Parathyroid adenoma (tissue), 2 donors: ENCODE results near the gene CIRBP.
A peak's percentile ranks its signal among the peaks of the same experiment; 100 is the strongest.

Experiments
- H2AFZ ChIP-seq: fragments of 300-600 bp; sonication (generic); one replicate; pipeline ENCODE4 v1.7.0; 2017; ENCODE audit warnings: antibody characterized with exemption, mild to moderate bottlenecking
- H3K27ac ChIP-seq: fragments of 300-600 bp; sonication (generic); one replicate; pipeline ENCODE4 v1.7.0; 2017
- H3K27me3 ChIP-seq: fragments of 300-600 bp; sonication (generic); one replicate; pipeline ENCODE4 v1.7.0; 2017; ENCODE audit warnings: low read length; ENCODE audit not compliant: control insufficient read depth, insufficient read depth
- H3K36me3 ChIP-seq: fragments of 300-600 bp; sonication (generic); one replicate; pipeline ENCODE4 v1.7.0; 2017; ENCODE audit warnings: low read length; ENCODE audit not compliant: control insufficient read depth, insufficient read depth
- H3K4me1 ChIP-seq: fragments of 300-600 bp; sonication (generic); one replicate; pipeline ENCODE4 v1.7.0; 2017; ENCODE audit warnings: control low read depth
- H3K4me2 ChIP-seq: fragments of 300-600 bp; sonication (generic); one replicate; pipeline ENCODE4 v1.7.0; 2017; ENCODE audit warnings: low read length
- H3K4me3 ChIP-seq: fragments of 300-600 bp; sonication (generic); one replicate; pipeline ENCODE4 v1.7.0; 2017; ENCODE audit warnings: low read depth, low read length
- H3K79me2 ChIP-seq: fragments of 300-600 bp; sonication (generic); one replicate; pipeline ENCODE4 v1.7.0; 2017; ENCODE audit warnings: control low read depth
- H3K9ac ChIP-seq: fragments of 300-600 bp; sonication (generic); one replicate; pipeline ENCODE4 v1.7.0; 2017; ENCODE audit warnings: mild to moderate bottlenecking
- H3K9me3 ChIP-seq: fragments of 300-600 bp; sonication (generic); one replicate; pipeline ENCODE4 v1.7.0; 2017; ENCODE audit warnings: low read length; ENCODE audit not compliant: control insufficient read depth
- CTCF ChIP-seq: fragments of 300-600 bp; sonication (generic); IDR thresholded peaks from one replicate; pipeline ENCODE4 v1.7.0; 2017; ENCODE audit warnings: antibody characterized with exemption, mild to moderate bottlenecking
- donor health status: primary hyperparathyroidism.

CIRBP gene

GRCh38 chr19:1230783-1231489 is 38.2 kb upstream of the CIRBP start:
- no peak for TF ChIP-seq CTCF
- H3K27me3 ChIP-seq, result no peaks in the 10 kb centered on the region

GRCh38 chr19:1231729-1232637 is 37.1 kb upstream of the CIRBP start:
- no peak for TF ChIP-seq CTCF
- peak overlapping the region; percentile 36 for H3K27ac ChIP-seq
- H3K9ac ChIP-seq, result no peak overlapping the region

More at GRCh38 chr19:1230783-1231489, 38.2 kb upstream of the CIRBP start:
- H3K4me3 ChIP-seq, result no peak overlapping the region
- no peaks in the 10 kb centered on the region for H3K79me2 ChIP-seq
- H2AFZ ChIP-seq, result no peak overlapping the region
- H3K9me3 ChIP-seq, result no peaks in the 10 kb centered on the region
- H3K4me2 ChIP-seq, result no peak overlapping the region
- no peak overlapping the region for H3K9ac ChIP-seq
- H3K36me3 ChIP-seq, result no peaks in the 10 kb centered on the region
- H3K4me1 ChIP-seq, result peaks cover 15% of the 10 kb centered on the region
- H3K27ac ChIP-seq, result no peak overlapping the region

GRCh38 chr19:1232652-1233072 is 36.5 kb upstream of the CIRBP start:
- H3K9ac ChIP-seq, result no peak overlapping the region
- H3K79me2 ChIP-seq, result no peaks in the 10 kb centered on the region
- no peak for TF ChIP-seq CTCF
- peak overlapping the region; percentile 36 for H3K27ac ChIP-seq
- H2AFZ ChIP-seq, result peak overlapping the region; percentile 2
- peaks cover 15% of the 10 kb centered on the region for H3K4me1 ChIP-seq
- no peaks in the 10 kb centered on the region for H3K9me3 ChIP-seq
- H3K27me3 ChIP-seq, result no peaks in the 10 kb centered on the region
- H3K36me3 ChIP-seq, result no peaks in the 10 kb centered on the region
- H3K4me2 ChIP-seq, result no peak overlapping the region
- no peak overlapping the region for H3K4me3 ChIP-seq

More at GRCh38 chr19:1231729-1232637, 37.1 kb upstream of the CIRBP start:
- Histone ChIP-seq H3K27me3 (no peaks in the 10 kb centered on the region), H3K36me3 (no peaks in the 10 kb centered on the region), H3K4me2 (no peak overlapping the region), H3K9me3 (no peaks in the 10 kb centered on the region), H3K79me2 (no peaks in the 10 kb centered on the region), H3K4me3 (no peak overlapping the region), H2AFZ (peak overlapping the region; percentile 2), H3K4me1 (peaks cover 15% of the 10 kb centered on the region)

GRCh38 chr19:1233115-1233667 is 35.9 kb upstream of the CIRBP start:
- Histone ChIP-seq H3K9ac (no peak overlapping the region), H3K9me3 (no peaks in the 10 kb centered on the region), H3K27ac (peak overlapping the region; percentile 36), H2AFZ (peak overlapping the region; percentile 38), H3K4me3 (no peak overlapping the region), H3K27me3 (no peaks in the 10 kb centered on the region), H3K36me3 (no peaks in the 10 kb centered on the region), H3K4me1 (peaks cover 15% of the 10 kb centered on the region), H3K4me2 (no peak overlapping the region), H3K79me2 (no peaks in the 10 kb centered on the region)
- TF ChIP-seq CTCF, result no peak
